ENCODE results near the gene VPS13D. TPM values are rescaled to one million over a fixed set of nuclear protein-coding genes. Genes with fewer than 3 reads are reported as not detected.

Gene VPS13D
- total and polyA plus RNA-seq, 10 donors = 10.1 to 108 (median 86.3) TPM

- no peak for DNase-seq
- Histone ChIP-seq H3K9me3 (no peaks in the 10 kb centered on the region), H3K36me3 (peaks cover 3 to 97% (median 65%) of the 10 kb centered on the region in 6 donors), H3K27ac (peak overlapping the region in 1 of 8 donors; percentile 17), H3K4me3 (no peak overlapping the region), H3K27me3 (replicated peaks in 1 of 7) (no peaks in the 10 kb centered on the region), H3K4me1 (peaks cover 0 to 4% (median 2%) of the 10 kb centered on the region in 6 donors)
- intact Hi-C loops (cut with DNase I; ENCODE audit: low total_unique reads) = no loop called here
- no peak for TF ChIP-seq CTCF (IDR thresholded peaks at IDR 0.05 in 8 of 11, conservative IDR thresholded peaks at IDR 0.05 in 3 of 11)
- no peak for TF ChIP-seq POLR2AphosphoS5 (IDR thresholded peaks at IDR 0.05)
- no peak for TF ChIP-seq POLR2A (IDR thresholded peaks at IDR 0.05)
- WGBS, 5 donors = 56 to 76% (median 76%) methylated on average over 3 of the region's 3 CpGs
Observed at GRCh38 chr1:12359359-12360133, 129.7 kb downstream of the VPS13D start.

GRCh38 chr1:12368646-12369045, 138.8 kb downstream of the VPS13D start:
- H3K36me3 ChIP-seq = peaks cover 0 to 96% (median 46%) of the 10 kb centered on the region in 6 donors
- H3K4me1 ChIP-seq = no peaks in the 10 kb centered on the region
- no peak overlapping the region for H3K4me3 ChIP-seq
- intact Hi-C loops (cut with DNase I; ENCODE audit: low total_unique reads) = no loop called here
- 85 to 96% (median 95%) methylated on average over 2 of the region's 2 CpGs for WGBS, 5 donors
- TF ChIP-seq POLR2A (IDR thresholded peaks at IDR 0.05) (no peak), POLR2AphosphoS5 (IDR thresholded peaks at IDR 0.05) (no peak), CTCF (IDR thresholded peaks at IDR 0.05 in 8 of 11, conservative IDR thresholded peaks at IDR 0.05 in 3 of 11) (no peak)
- no peaks in the 10 kb centered on the region for H3K9me3 ChIP-seq
- no peak overlapping the region for H3K27ac ChIP-seq
- DNase-seq = no peak
- no peaks in the 10 kb centered on the region for H3K27me3 ChIP-seq (replicated peaks in 1 of 7)

- TF ChIP-seq CTCF (IDR thresholded peaks at IDR 0.05 in 8 of 11, conservative IDR thresholded peaks at IDR 0.05 in 3 of 11) (no peak), POLR2AphosphoS5 (IDR thresholded peaks at IDR 0.05) (no peak), POLR2A (IDR thresholded peaks at IDR 0.05) (no peak)
- no peak for DNase-seq
- no peak overlapping the region for H3K27ac ChIP-seq
- peaks cover 0 to 96% (median 47%) of the 10 kb centered on the region in 6 donors for H3K36me3 ChIP-seq
- no peaks in the 10 kb centered on the region for H3K9me3 ChIP-seq
- intact Hi-C loops (cut with DNase I; ENCODE audit: low total_unique reads) = no loop called here
- no peak overlapping the region for H3K4me3 ChIP-seq
- H3K4me1 ChIP-seq = no peaks in the 10 kb centered on the region
- H3K27me3 ChIP-seq (replicated peaks in 1 of 7) = no peaks in the 10 kb centered on the region
- 95 to 98% (median 97%) methylated on average over 6 of the region's 6 CpGs for WGBS, 5 donors
Observed at GRCh38 chr1:12369258-12369657, 139.4 kb downstream of the VPS13D start.

GRCh38 chr1:12370333-12370975, 140.6 kb downstream of the VPS13D start:
- H3K9me3 ChIP-seq = no peaks in the 10 kb centered on the region
- intact Hi-C loops (cut with DNase I; ENCODE audit: low total_unique reads) = no loop called here
- no peak for DNase-seq
- H3K27ac ChIP-seq = no peak overlapping the region
- WGBS, 5 donors = 93 to 98% (median 93%) methylated on average over 5 of the region's 5 CpGs
- peaks cover 0 to 96% (median 52%) of the 10 kb centered on the region in 6 donors for H3K36me3 ChIP-seq
- H3K4me1 ChIP-seq = peaks cover 0 to under 1% (median 0%) of the 10 kb centered on the region in 6 donors
- no peaks in the 10 kb centered on the region for H3K27me3 ChIP-seq (replicated peaks in 1 of 7)
- H3K4me3 ChIP-seq = no peak overlapping the region
- TF ChIP-seq POLR2A (IDR thresholded peaks at IDR 0.05) (no peak), CTCF (IDR thresholded peaks at IDR 0.05 in 8 of 11, conservative IDR thresholded peaks at IDR 0.05 in 3 of 11) (no peak), POLR2AphosphoS5 (IDR thresholded peaks at IDR 0.05) (no peak)
